Keratinocyte (primary cell): ENCODE measurements around the gene NUDT14. TPM values are rescaled to one million over a fixed set of nuclear protein-coding genes. Genes with fewer than 3 reads are reported as not detected.

ENCODE experiments used
- DNase-seq: peaks from one replicate; pipeline ENCODE4 v3.0.0-alpha.2; 2011; ENCODE audit warnings: low read depth, missing footprints, low spot score
- FAIRE-seq: peaks from 2 replicates; lab custom pipeline; 2011; peaks lifted over from hg19 to GRCh38; lab: Jason Lieb, UNC
- H2AFZ ChIP-seq: 2 replicates; pipeline ENCODE4 v1.6.0; 2012; ENCODE audit warnings: low read length, control low read depth, inconsistent platforms; ENCODE audit not compliant: control insufficient read depth
- H3K27ac ChIP-seq: 2 replicates; pipeline ENCODE4 v1.5.1; 2011; ENCODE audit warnings: low read length; ENCODE audit not compliant: control insufficient read depth, insufficient read depth
- H3K27me3 ChIP-seq: 3 replicates; pipeline ENCODE4 v1.6.0; 2011; ENCODE audit warnings: low read length; ENCODE audit not compliant: control insufficient read depth, insufficient read depth; ENCODE audit errors: extremely low read depth
- H3K36me3 ChIP-seq, 2 experiments: 2 replicates in 1 of 2; 3 replicates in 1 of 2; pipeline ENCODE4 v1.5.1; 2011; ENCODE audit warnings: low read length in 2 of 2, mild to moderate bottlenecking in 1 of 2; ENCODE audit not compliant: control insufficient read depth in 2 of 2, insufficient read depth in 2 of 2; ENCODE audit errors: extremely low read depth in 1 of 2
- H3K4me1 ChIP-seq: 3 replicates; pipeline ENCODE4 v1.5.1; 2011; ENCODE audit warnings: low read length; ENCODE audit not compliant: control insufficient read depth, insufficient read depth; ENCODE audit errors: extremely low read depth
- H3K4me2 ChIP-seq: 3 replicates; pipeline ENCODE4 v1.6.0; 2011; ENCODE audit warnings: low read depth, low read length; ENCODE audit not compliant: control insufficient read depth, insufficient read depth; ENCODE audit errors: extremely low read depth
- H3K4me3 ChIP-seq, 3 experiments: fragments of 200-600 bp in 1 of 3; sonication (generic) in 1 of 3; 2 replicates in 2 of 3; 3 replicates in 1 of 3; pipeline ENCODE4 v1.5.1; 2011 to 2016; ENCODE audit warnings: low read length in 3 of 3, mild to moderate bottlenecking in 3 of 3, control low read depth in 2 of 3, inconsistent platforms in 1 of 3, low read depth in 1 of 3, mixed read lengths in 1 of 3, mixed run types in 1 of 3, moderate library complexity in 1 of 3; ENCODE audit not compliant: control insufficient read depth in 2 of 3, insufficient read depth in 2 of 3; ENCODE audit errors: extremely low read depth in 1 of 3
- H3K79me2 ChIP-seq: 2 replicates; pipeline ENCODE4 v1.6.0; 2012; ENCODE audit warnings: low read length; ENCODE audit not compliant: control insufficient read depth, insufficient read depth
- H3K9ac ChIP-seq: 3 replicates; pipeline ENCODE4 v1.6.0; 2011; ENCODE audit warnings: low read length; ENCODE audit not compliant: control insufficient read depth, insufficient read depth; ENCODE audit errors: extremely low read depth
- H3K9me1 ChIP-seq: 3 replicates; pipeline ENCODE4 v1.6.0; 2011; ENCODE audit warnings: low read length; ENCODE audit not compliant: control insufficient read depth, insufficient read depth; ENCODE audit errors: extremely low read depth
- H3K9me3 ChIP-seq: 2 replicates; pipeline ENCODE4 v1.5.1; 2012; ENCODE audit warnings: low read depth, low read length; ENCODE audit not compliant: control insufficient read depth
- H4K20me1 ChIP-seq: 3 replicates; pipeline ENCODE4 v1.6.0; 2011; ENCODE audit warnings: low read length; ENCODE audit not compliant: control insufficient read depth, insufficient read depth; ENCODE audit errors: extremely low read depth
- EZH2 ChIP-seq: IDR thresholded peaks from one replicate; pipeline ENCODE4 v1.6.1; 2012; ENCODE audit warnings: inconsistent platforms, mild to moderate bottlenecking, low read length, moderate library complexity
- dilution Hi-C: fragments of 300-500 bp; cut with MboI; formaldehyde crosslinking; loops from one replicate; pipeline ENCODE4 v1.7.0; 2020; ENCODE audit warnings: low sequenced_read_pairs; ENCODE audit not compliant: extremely low pct_ligation_motif_present
- polyA plus RNA-seq, 5 experiments: library from polyadenylated mRNA; depleted of rRNA in 3 of 5; stranded (reverse) in 3 of 5; stranded (forward) in 1 of 5; unstranded in 1 of 5; fragments of >200 nt; gene quantifications; 1 replicate in 1 of 5; 2 replicates in 3 of 5; 3 replicates in 1 of 5; pipeline versions ENCODE4 v1.2.1 to v1.2.3, GENCODE V29; 2011 to 2012; ENCODE audit warnings: missing spikeins in 2 of 5, low read depth in 1 of 5, low replicate concordance in 1 of 5
- TF ChIP-seq, protein P1 (sequence below), 3 experiments: IDR thresholded peaks in 1 of 3; conservative IDR thresholded peaks in 1 of 3; optimal IDR thresholded peaks in 1 of 3; 2 replicates in 2 of 3; 3 replicates in 1 of 3; pipeline versions ENCODE3 to v1.5.1; 2011; ENCODE audit warnings: low read length in 3 of 3, mild to moderate bottlenecking in 3 of 3, moderate library complexity in 2 of 3, control low read depth in 1 of 3, inconsistent platforms in 1 of 3; ENCODE audit not compliant: insufficient read depth in 2 of 3; ENCODE audit errors: extremely low read depth in 1 of 3

Gene NUDT14
- polyA plus RNA-seq, 1 donor (not counting 4 experiments of a cell fraction or from before 2014, with no cell fraction given), result 15.6 TPM

- Histone ChIP-seq H3K4me3 (no peak overlapping the region), H3K4me1 (peaks cover 7% of the 10 kb centered on the region), H3K36me3 (peaks cover 10 to 11% of the 10 kb centered on the region in 2 experiments), H4K20me1 (peaks cover 31% of the 10 kb centered on the region), H3K79me2 (peaks cover 48% of the 10 kb centered on the region), H3K9me1 (no peaks in the 10 kb centered on the region), H3K27me3 (no peaks in the 10 kb centered on the region), H2AFZ (no peak overlapping the region), H3K4me2 (no peak overlapping the region), H3K27ac (no peak overlapping the region), H3K9ac (no peak overlapping the region), H3K9me3 (no peaks in the 10 kb centered on the region)
- DNase-seq, result no peak
- dilution Hi-C loops, result no loop called here
- no peak for FAIRE-seq
- no peak for TF ChIP-seq EZH2
- TF ChIP-seq, protein P1, sequence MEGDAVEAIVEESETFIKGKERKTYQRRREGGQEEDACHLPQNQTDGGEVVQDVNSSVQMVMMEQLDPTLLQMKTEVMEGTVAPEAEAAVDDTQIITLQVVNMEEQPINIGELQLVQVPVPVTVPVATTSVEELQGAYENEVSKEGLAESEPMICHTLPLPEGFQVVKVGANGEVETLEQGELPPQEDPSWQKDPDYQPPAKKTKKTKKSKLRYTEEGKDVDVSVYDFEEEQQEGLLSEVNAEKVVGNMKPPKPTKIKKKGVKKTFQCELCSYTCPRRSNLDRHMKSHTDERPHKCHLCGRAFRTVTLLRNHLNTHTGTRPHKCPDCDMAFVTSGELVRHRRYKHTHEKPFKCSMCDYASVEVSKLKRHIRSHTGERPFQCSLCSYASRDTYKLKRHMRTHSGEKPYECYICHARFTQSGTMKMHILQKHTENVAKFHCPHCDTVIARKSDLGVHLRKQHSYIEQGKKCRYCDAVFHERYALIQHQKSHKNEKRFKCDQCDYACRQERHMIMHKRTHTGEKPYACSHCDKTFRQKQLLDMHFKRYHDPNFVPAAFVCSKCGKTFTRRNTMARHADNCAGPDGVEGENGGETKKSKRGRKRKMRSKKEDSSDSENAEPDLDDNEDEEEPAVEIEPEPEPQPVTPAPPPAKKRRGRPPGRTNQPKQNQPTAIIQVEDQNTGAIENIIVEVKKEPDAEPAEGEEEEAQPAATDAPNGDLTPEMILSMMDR (optimal IDR thresholded peaks at IDR 0.05 in 1 of 3, IDR thresholded peaks at IDR 0.05 in 1 of 3, conservative IDR thresholded peaks at IDR 0.05 in 1 of 3; ENCODE audit: extremely low read depth in 1 of 3, insufficient read depth in 2 of 3, low read length in 3 of 3), result no peak
These were observed 24.4 kb downstream of the NUDT14 start for GRCh38 chr14:105156414-105157375.

DNA sequence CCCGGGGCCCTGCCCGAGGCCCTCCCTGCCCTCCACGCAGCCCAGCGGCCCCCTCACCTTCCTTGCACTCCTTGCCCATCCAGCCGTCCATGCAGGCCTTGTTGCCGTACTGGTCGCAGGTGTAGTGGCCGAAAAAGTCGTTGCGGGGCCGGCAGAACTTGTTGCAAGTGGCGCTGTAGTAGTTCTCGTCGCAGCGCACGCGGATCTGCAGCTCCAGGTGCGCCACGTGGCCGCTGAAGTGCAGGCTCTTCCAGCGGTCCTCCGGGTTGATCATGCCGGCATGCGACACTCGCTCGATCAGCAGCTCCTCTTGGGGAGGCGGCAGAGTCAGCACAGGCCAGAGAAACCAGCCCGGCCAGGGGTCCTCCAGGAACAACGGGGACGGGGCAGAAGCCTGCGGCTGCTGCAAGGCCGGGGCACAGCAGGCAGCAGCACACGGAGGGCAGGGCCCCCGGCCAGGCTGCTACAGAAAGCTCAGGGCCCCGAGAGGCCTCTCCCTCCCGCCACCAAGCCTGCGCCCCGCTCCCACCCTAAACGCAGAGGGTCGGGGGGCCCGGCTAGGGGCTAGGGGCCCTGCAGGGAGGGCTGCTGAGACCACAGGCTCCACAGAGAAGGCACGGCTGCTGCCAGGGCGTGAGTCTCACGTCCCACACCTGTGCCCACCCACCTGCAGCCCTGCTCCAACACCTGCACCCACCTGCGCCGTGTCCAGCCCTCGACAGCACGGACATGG is 25.3 kb downstream of the NUDT14 start:
- no peaks in the 10 kb centered on the region for H3K9me1 ChIP-seq
- peaks cover 24% of the 10 kb centered on the region for H4K20me1 ChIP-seq
- peaks cover 40% of the 10 kb centered on the region for H3K79me2 ChIP-seq
- no peak overlapping the region for H3K4me3 ChIP-seq
- H2AFZ ChIP-seq, result no peak overlapping the region
- DNase-seq (no peak), FAIRE-seq (no peak)
- dilution Hi-C loops, result no loop called here
- peaks cover 10 to 14% of the 10 kb centered on the region in 2 experiments for H3K36me3 ChIP-seq
- no peaks in the 10 kb centered on the region for H3K9me3 ChIP-seq
- H3K27me3 ChIP-seq, result no peaks in the 10 kb centered on the region
- TF ChIP-seq EZH2, result no peak
- TF ChIP-seq, protein P1 (optimal IDR thresholded peaks at IDR 0.05 in 1 of 3, IDR thresholded peaks at IDR 0.05 in 1 of 3, conservative IDR thresholded peaks at IDR 0.05 in 1 of 3; ENCODE audit: extremely low read depth in 1 of 3, insufficient read depth in 2 of 3, low read length in 3 of 3), result no peak
- H3K4me1 ChIP-seq, result no peaks in the 10 kb centered on the region
- no peak overlapping the region for H3K9ac ChIP-seq
- no peak overlapping the region for H3K4me2 ChIP-seq
- no peak overlapping the region for H3K27ac ChIP-seq
